ENCODE data around the gene COPG2.
"Not testable (repeated sequence)": the region's sequence is repeated elsewhere in the genome, so short reads cannot be mapped to it uniquely, and the experiment has no call there.

The COPG2 gene

DNA sequence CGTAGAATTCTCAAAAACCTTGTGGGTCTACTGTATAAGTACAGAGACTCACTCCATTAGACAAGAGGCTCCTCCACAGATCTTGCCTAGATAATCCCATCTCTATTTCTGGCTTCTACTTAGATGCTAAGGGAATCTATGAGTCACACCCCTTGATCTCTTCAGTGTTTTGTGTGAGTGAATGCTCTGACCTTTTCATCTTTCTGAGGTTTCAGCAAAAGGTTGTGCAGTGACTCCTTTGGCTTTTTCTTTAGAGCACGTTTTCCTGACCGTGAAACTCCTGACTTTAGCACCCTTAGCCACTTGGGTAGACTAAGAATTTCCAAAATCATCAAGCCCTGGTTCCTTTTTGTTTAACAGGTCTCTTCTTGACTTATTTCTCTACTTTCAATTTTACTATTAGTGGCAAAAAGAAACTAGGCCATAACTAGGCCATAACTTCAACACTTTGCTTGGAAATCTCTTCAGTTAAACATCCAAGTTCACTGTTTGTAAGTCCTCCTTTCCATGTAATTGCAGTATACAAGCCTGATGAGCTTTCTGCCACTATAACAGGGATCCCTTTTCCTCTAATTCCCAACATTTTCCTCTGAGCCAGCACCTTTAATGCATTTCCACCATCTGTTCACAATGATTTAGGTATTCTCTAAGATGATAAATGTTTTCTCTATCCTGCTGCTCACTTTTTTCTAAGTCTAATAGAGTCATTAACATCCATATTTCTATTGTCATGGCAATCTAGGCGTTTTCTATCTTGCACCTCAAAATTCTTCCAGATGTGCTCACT, 19.4 kb downstream of the COPG2 start:
- no peak for DNase-seq (ENCODE audit: low read depth)

DNA sequence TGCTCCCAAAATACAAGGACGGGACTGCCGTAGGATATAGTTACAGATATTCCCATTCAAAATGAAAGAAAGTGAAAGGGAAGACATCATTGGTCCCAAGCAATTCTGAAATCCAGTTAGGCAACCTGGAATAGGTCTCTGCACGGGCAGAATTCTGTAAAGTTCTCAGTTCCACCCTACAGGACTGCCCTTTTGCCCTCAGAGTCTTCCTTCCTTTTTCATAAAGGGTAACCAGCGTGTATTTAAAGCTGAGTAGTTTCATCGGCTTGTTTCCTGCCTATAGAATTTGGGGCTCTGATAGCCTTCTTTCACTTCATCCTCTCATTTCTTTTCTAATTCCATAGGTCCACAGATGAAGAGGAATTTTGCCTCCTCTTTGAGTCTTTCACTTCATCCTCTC, 20.0 kb downstream of the COPG2 start:
- DNase-seq (ENCODE audit: low read depth): no peak

DNA sequence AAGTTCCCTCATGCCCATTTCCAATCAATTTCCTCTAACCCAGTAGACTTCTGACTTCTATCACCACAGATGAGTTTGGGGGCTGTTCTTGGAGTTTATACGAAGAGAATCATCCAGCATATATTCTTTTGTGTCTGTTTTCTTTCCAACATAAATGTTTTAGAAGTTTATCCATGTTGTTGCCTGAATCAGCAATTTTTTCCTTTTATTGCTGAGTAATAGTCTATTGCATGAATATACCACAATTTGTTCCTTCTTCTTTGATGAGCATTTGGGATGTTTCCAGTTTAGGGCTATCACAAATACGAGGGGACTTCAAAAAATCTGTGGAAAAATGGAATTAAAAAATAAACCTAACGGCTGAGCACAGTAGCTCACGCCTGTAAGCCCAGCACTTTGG, 26.2 kb downstream of the COPG2 start:
- DNase-seq (ENCODE audit: low read depth): no peak

DNA sequence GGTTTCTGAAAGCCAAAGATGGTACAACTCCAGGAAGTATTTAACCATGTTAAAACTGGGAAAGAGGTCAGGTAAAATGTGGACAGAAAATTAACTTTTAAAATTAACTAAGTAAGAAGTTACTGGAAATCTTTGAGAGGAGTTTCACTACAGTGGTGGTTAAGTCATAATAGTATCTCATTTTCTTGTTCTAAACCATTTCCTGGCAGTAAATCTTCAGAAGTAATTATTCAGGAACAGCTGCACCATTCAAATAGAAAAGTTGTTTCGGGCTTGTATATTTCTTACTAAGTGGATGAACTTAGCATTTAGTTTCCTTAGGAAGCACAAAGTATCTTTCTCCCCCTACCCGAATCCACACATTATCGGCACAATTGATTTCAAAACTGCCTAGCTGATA, 27.1 kb downstream of the COPG2 start:
- DNase-seq (ENCODE audit: low read depth): no peak

DNA sequence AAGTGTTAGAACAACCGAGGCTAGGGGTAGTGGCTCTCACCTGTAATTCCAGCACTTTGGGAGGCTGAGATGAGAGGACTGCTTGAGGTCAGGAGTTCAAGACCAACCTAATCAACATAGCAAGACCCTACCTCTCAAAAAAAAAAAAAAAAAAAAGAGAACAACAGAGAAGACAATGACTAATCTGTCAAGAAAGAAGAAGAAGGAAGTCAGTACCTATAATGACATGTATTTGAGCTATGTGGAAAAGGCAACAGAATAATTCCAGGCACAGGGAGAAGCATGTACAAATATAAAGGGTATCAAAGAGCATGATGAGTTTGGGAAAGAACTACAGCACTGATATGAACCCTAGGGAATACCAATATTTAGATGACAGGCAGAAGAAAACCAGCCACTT, 27.5 kb downstream of the COPG2 start:
- no peak for DNase-seq (ENCODE audit: low read depth)

DNA sequence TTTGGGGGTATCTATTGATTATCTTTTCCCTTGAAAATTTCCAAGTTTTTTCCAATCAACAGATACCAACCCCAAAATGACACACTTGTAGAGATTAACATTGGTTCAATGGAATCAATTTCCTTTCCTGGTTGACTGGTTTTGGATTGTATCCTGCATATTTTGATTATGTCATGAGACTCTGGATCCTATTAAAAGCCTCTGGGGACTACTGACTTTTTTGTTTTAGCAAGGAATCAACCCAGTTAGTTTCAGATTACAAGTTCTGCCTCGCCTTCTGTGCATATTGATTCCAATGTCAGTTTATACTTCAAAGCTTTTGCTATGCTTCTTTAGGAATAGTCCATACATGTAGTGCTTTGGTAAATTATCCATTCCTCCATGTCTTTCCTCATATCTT, 29.2 kb downstream of the COPG2 start:
- no peak for DNase-seq (ENCODE audit: low read depth)

DNA sequence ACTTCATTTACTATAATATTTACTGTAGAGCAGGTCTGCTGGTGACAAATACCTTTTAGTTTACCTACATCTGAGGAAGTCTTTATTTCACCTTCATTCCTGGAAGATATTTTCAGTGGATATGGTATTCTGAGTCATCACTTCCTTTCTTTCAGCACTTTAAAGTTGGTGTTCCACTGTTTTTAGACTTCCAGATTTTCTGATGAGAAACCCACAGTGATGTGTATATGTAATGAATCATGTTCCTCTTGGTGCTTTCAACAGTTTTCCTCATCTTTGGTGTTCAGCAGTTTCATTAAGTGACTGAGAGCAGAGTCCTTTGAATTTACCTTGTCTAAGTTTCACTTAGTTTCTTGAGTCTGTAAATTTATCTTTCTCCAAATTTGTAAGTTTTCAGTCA, 36.4 kb downstream of the COPG2 start:
- DNase-seq (ENCODE audit: low read depth): no peak

DNA sequence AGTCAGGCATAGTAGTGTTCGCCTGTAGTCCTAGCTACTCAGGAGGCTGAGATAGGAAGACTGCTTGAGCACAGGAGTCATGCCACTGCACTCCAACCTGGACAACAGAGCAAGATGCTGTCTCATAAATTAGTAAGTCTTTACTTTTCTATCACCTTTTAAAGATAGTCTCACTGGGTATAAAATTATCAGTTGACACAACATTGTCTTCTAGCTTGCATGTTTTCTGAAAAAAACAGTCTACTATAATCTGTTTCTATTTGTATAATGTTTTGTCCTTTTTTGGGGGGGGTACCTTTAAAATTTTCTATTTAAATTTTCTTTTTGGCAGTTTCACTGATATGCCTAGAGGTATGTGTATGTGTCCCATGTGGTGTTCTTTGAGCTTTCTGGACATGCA, 39.6 kb downstream of the COPG2 start:
- no peak for DNase-seq (ENCODE audit: low read depth)

DNA sequence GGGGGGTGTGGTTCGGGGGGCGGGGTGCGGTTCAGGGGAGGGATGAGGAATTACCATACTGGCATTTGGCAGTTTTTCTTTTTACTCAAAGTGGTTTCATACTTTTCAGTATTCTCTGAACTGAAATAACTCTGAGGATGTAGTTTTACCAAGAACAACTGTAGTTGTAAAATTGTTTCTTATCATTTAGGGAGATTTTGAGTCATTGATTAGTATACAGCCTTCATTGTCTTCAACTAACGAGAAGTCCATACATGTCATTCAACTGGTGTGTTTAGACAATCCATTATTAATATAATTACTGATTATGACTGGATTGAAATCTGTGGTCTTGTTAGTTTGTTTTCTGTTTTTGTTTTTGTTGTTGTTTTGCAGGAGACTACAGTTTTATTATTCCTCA, 40.8 kb downstream of the COPG2 start:
- DNase-seq (ENCODE audit: low read depth): no peak

DNA sequence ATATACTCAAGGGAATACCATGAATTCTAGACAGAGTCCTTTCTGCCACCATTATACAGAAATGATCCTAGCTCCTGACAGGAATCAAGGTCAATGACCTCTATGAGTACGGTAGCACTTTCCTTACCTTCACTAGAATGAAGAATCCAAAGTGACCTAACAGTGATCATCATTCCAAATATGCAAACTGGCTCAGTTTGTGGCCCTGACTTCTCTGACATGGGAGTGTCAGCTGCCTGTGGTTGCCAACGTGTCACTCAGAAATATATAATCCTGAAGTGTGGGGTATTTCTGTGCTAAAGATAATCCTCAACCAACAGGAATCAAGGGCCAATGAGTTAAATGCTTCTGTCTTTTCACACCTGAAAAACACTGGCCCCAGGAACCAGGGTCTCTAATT, 45.7 kb downstream of the COPG2 start:
- DNase-seq (ENCODE audit: low read depth): no peak

DNA sequence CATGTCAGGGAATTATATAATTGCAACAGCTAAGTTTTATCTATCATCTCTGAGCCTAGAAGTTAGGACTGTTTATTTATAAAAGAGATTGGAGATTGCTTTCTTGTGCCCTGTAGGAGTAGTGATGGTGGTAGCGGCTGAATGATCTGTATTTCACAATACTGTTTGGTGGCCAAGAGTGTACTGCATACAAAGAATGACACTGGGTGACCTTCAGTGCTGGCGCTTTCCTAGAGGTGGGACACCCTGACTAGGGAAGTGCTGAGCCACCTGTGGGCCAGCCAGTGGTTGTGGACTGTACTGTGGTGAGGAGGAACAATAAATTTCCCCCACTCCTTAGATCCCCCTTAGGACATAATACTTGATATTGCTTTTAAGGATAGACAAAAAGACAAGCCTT, 53.0 kb downstream of the COPG2 start:
- no peak for DNase-seq (ENCODE audit: low read depth)

DNA sequence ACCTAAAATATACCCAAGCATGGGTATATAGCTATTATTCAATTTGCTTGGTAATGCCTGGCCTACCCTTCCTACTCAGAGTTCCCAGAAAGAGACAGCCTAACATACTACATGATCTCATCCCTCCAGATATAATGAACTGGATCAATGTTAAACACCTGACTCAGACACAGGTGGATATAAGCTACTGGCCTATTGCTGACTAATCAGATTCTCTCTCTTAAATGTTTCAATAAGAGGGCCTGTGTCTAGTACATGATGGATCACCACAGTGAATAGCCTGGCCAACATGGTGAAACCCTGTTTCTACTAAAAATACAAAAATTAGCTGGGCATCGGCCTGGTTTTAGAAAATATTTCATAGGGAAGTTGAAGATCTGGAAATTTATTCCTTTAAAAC, 54.1 kb downstream of the COPG2 start:
- no peak for DNase-seq (ENCODE audit: low read depth)

DNA sequence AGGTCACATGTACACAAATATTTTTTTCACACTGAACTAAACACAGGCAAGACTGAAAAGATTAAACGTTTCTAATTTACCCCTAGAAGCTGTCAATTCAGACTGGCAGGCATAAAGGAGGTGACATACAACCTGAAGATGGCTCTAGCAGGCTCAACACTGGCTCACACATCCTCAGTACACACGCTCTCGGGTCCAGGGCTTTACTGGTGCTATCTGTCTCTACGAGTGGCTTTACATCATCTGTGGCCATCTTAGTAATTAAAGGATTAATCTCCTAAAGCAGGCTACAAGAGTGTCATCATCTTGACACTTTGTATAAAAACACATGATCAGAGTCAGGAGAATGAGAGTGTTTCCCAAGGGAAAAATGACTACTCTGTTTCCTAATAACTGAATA, 57.3 kb downstream of the COPG2 start:
- no peak for DNase-seq (ENCODE audit: low read depth)

DNA sequence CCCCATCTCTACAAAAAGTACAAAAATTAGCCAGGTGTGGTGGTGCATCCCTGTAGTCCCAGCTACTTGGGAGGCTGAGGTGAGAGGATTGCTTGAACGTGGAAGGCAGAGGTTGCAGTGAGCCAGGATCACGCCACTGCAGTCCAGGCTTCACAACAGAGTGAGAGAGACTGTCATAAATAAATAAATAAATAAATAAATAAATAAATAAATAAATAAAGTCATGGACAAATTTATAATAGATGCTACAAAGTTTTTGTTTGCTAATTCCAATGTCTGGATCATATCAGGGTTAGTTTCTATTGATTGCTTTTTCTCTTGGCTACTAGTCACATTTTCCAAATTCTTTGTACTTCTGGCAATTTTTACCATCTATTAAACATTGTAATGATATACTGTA, 61.5 kb downstream of the COPG2 start:
- DNase-seq (ENCODE audit: low read depth): not testable (repeated sequence)

DNA sequence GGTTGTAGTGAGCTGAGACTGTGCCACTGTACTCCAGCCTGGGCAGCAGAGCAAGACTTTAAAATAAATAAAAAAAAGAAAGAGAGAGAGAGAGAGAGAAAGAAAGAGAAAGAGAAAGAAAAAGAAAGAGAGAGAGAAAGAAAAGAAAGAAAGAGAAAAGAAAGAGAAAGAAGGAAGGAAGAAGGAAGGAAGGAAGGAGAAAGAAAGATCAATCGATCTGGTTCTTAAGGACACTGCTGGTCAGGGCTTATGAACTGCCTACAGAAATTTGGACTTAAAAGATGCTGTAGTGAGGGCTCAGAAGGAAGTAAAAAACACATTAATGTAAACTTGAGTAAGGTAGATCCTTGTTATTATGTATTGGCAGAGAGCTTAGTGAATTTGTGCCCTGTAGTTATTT, 62.4 kb downstream of the COPG2 start:
- DNase-seq (ENCODE audit: low read depth): no peak

DNA sequence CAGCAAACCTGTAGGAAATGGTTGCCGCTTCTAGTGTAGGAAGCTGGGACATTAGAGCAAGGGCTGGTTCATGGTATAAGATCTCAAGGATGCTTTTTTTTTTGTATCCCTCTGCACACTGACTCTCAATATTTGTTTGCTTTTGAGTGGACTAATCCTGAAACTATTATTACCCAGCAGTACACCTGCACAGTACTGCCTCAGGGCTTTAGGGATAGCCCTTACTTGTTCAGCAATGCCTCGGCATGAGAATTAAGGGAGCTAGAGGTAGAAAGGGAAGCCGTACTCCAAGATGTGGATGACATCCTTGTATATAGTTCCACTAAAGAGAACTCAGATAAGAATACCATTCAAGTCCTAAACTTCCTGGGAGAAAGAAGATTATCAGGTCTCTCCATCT, 70.5 kb downstream of the COPG2 start:
- no peak for DNase-seq (ENCODE audit: low read depth)

DNA sequence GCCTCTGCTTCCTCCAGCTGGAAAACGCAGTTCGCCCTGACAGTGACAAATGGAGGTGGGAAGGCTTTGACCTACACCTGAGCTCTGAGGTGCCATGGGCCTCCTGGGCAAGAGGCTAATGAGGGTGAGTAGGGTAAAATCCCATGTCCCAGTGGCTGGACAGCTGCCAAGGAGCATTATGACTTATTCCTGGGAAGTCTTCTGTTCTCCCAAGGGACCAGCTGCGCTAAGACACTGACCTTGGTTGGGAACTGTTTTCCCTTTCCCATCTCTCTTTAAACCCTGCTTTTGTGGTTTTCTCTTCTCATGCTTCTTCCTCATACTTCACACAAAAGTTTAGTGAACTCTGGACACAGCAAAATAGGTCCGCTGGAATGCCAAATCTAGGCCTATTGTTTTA, 72.6 kb downstream of the COPG2 start:
- DNase-seq (ENCODE audit: low read depth): no peak

DNA sequence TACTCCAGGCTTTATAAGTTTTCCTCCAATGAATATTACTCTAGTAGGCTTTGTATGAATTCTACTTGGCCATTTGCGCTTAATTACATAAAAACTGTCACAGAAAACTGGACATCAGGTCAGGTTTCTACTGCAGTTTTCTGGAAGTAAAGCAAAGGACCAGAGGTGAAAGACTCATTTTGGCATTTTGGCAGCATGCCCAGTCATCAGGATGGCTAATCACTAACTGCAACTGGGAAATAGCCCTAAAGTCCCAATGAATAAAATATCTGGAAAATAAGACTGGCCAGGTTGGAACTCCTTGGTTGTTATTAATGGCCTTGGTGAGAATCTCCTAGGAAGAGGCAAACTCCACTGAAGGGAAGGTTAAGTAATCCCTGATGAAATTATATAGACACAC, 75.5 kb downstream of the COPG2 start:
- DNase-seq (ENCODE audit: low read depth): no peak

DNA sequence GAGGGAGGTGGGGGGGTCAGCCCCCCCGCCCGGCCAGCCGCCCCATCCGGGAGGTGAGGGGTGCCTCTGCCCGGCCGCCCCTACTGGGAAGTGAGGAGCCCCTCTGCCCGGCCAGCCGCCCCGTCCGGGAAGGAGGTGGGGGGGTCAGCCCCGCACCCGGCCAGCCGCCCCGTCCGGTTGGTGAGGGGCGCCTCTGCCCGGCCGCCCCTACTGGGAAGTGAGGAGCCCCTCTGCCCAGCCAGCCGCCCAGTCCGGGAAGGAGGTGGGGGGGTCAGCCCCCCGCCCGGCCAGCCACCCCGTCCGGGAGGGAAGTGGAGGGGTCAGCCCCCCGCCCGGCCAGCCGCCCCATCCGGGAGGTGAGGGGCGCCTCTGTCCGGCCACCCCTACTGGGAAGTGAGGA, 77.1 kb downstream of the COPG2 start:
- DNase-seq (ENCODE audit: low read depth): not testable (repeated sequence)

DNA sequence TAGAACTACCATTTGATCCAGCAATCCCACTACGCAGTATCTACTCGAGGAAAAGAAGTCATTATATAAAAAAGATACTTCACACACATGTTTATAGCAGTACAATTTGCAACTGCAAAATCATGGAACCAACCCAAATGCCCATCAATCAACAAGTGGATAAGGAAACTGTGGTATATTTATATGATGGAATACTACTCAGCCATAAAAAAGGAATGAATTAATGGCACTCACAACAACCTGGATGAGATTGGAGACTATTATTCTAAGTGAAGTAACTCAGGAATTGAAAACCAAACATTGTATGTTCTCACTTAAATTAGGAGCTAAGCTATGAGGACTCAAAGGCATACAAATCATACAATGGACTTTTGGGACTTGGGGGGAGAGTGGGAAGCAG, 82.6 kb downstream of the COPG2 start:
- not testable (repeated sequence) for DNase-seq (ENCODE audit: low read depth)

DNA sequence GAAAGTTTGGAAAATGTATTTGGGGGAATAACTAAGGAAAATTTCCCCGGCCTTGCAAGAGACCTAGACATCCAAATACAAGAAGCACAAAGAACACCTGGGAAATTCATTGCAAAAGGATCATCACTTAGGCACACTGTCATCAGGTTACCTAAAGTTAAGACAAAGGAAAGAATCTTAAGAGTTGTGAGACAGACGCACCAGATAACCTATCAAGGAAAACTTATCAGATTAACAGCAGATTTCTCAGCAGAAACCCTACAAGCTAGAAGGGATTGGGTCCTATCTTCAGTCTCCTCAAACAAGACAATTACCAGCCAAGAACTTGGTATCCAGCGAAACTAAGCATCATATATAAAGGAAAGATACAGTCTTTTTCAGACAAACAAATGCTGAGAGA, 93.4 kb downstream of the COPG2 start:
- not testable (repeated sequence) for DNase-seq (ENCODE audit: low read depth)

DNA sequence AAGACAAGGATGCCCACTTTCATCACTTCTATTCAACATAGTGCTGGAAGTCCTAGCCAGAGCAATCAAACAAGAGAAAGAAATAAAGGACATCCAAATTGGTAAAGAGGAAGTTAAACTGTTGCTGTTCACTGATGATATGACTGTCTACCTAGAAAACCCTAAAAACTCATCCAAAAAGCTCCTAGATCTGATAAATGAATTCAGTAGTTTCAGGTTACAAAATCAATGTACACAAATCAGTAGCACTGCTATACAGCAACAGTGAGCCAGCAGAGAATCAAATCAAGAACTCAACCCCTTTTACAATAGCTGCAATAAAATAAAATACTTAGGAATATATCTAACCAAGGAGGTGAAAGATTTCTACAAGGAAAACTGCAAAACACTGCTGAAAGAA, 98.4 kb downstream of the COPG2 start:
- not testable (repeated sequence) for DNase-seq (ENCODE audit: low read depth)

DNA sequence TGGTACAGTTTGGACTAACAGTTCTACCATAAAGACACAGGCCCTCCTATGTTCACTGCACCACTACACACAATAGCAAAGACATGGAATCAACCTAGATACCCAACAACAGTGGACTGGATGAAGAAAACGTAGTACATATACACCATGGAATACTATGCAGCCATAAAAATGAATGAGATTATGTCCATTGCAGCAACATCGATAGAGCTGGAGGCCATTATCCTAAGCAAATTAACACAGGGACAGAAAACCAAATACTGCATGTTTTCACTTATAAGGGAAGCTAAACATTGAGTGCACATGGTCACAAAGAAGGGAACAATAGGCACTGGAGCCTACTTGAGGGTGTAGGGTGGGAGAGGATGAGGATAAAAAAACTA, 101.7 kb downstream of the COPG2 start:
- no peak for DNase-seq (ENCODE audit: low read depth)

DNA sequence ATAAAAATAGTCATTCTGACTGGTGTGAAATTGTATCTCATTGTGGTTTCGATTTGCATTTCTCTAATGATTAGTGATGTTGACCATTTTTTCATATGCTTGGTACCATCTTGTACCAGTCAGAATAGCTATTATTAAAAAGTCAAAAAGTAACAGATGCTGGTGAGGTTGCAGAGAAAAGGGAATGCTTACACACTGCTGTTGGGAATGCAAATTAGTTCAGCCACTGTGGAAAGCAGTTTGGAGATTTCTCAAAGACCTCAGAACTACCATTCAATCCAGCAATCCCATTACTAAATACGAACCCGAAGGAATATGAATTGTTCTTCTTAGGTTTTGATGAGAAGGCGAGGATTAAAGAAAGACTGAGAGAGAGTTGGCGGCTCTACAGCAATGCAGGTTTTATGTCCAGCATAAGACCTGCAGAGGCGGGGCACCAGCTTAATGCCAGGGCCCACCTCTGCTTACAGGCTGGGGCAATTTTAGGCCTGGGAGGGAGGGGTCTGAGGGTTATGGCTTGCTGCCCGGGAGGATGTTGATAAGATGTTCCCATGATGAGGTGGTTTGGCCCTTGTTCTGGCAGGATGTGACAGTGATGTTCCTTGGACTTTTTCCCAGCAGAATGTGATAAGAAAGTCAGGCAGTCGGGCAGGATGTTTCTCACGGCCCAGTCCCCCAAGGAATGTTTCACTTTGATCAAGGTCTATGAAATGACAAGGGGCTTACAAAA, 102.2 kb downstream of the COPG2 start:
- no peak for DNase-seq (ENCODE audit: low read depth)
